ENCODE results near the gene CCR7. TPM values are rescaled to one million over a fixed set of nuclear protein-coding genes. Genes with fewer than 3 reads are reported as not detected.

Gene CCR7
- total RNA-seq, 4 donors from 2014 or later = 1.2 TPM; not detected in 3

DNA sequence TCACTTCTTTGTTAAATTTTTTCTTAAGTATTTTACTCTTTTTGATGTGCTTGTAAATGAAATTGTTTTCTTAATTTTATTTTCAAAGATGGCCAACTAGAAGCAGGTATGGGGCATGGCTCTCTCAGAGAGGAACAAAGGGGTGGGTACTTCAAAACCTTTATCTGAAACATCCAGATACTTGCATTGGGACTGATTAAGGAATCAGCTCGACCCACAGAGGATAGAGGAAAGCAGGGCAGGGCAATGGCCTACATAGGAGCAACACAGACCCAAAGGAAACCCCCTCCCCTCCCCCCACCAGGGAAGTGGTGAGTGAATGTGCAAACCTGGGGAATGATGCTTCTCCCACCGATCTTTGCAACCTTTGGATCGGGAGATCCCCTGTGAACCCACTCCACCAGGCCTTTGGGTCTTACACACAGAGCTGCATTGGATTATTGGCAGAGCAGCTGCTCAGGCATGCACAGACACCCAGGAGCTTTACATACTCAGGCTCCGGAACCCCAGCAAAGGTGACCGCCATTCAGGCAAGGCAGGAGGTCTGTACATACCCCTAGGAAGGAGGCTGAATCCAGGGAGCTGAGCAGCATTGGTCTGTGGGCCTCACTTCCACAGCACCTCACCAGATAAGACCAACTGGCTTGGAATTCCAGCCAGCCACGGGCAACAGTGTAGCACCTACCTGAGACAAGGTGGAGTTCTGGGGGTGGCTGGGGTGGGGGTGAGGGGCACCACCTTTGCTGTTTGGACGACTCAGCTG, 3.0 kb upstream of the CCR7 start:
- H3K27me3 ChIP-seq = no peaks in the 10 kb centered on the region
- peak in 1 of 2 donors; percentile 52 for DNase-seq (ENCODE audit: low spot score in 2 of 2)
- H3K4me3 ChIP-seq = no peak overlapping the region
- WGBS = 87% methylated on average over 7 of the region's 7 CpGs
- no peaks in the 10 kb centered on the region for H3K4me1 ChIP-seq
- no peak overlapping the region for H3K27ac ChIP-seq
- no peaks in the 10 kb centered on the region for H3K36me3 ChIP-seq
- no peaks in the 10 kb centered on the region for H3K9me3 ChIP-seq
- TF ChIP-seq POLR2A (IDR thresholded peaks at IDR 0.05) (no peak), POLR2AphosphoS5 (IDR thresholded peaks at IDR 0.05) (no peak), EP300 (IDR thresholded peaks at IDR 0.05) (no peak)
- TF ChIP-seq, protein P1, sequence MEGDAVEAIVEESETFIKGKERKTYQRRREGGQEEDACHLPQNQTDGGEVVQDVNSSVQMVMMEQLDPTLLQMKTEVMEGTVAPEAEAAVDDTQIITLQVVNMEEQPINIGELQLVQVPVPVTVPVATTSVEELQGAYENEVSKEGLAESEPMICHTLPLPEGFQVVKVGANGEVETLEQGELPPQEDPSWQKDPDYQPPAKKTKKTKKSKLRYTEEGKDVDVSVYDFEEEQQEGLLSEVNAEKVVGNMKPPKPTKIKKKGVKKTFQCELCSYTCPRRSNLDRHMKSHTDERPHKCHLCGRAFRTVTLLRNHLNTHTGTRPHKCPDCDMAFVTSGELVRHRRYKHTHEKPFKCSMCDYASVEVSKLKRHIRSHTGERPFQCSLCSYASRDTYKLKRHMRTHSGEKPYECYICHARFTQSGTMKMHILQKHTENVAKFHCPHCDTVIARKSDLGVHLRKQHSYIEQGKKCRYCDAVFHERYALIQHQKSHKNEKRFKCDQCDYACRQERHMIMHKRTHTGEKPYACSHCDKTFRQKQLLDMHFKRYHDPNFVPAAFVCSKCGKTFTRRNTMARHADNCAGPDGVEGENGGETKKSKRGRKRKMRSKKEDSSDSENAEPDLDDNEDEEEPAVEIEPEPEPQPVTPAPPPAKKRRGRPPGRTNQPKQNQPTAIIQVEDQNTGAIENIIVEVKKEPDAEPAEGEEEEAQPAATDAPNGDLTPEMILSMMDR (IDR thresholded peaks at IDR 0.05) = no peak

DNA sequence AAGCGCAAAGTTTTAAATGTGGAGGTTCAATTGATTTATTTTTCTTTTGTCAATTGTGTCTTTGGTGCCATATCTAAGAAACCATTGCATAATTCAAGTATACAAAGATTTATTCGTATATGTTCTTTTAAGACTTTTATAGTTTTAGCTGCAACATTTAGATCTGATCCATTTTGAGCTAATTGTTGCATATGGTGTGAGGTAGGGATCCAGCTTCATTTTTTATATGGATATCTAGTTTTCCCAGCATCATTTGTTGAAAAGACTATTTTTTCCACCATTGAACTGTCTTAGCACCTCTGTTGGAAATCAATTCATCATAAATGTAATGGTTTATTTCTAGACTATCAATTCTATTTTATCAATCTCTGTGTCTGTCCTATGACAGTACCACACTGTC, 2.1 kb upstream of the CCR7 start:
- DNase-seq (ENCODE audit: low spot score in 2 of 2) = no peak
- H3K27me3 ChIP-seq = no peaks in the 10 kb centered on the region
- no peaks in the 10 kb centered on the region for H3K4me1 ChIP-seq
- H3K27ac ChIP-seq = no peak overlapping the region
- H3K9me3 ChIP-seq = no peaks in the 10 kb centered on the region
- no peak for TF ChIP-seq POLR2A (IDR thresholded peaks at IDR 0.05)
- TF ChIP-seq, protein P1 (IDR thresholded peaks at IDR 0.05) = no peak
- no peak for TF ChIP-seq POLR2AphosphoS5 (IDR thresholded peaks at IDR 0.05)
- TF ChIP-seq EP300 (IDR thresholded peaks at IDR 0.05) = no peak
- H3K4me3 ChIP-seq = no peak overlapping the region
- H3K36me3 ChIP-seq = no peaks in the 10 kb centered on the region
- 95% methylated on average over 2 of the region's 2 CpGs for WGBS

DNA sequence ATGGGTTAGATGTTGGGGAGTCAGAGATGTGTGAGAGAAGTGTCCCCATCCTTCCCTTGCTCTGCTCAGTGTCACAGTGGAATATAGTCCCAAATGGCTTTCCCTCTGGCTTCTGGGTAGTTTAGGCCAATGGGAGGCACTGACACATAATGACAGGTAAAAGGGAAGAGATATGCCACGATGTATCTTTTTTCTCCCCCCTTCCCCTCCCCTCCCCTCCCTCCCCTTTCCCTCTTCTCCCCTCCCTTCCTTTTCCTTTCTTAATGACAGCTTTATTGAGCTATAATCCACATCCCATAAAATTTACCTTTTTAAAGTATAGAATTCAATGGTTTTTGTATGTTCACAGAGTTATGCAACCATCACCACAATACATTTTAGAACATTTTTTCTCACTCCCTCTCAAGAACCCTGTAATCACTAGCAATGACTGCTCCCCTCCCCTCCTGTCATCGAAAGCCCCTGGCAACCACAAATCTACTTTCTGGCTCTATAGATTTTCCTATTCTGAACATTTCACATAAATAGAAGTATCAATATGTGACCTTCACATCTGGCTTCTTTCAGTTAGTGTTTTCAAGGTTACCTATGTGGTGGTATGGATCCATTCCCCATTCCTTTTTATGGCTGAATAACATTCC, 617 bp upstream of the CCR7 start:
- Histone ChIP-seq H3K27me3 (no peaks in the 10 kb centered on the region), H3K4me1 (peaks cover 1% of the 10 kb centered on the region), H3K4me3 (no peak overlapping the region), H3K27ac (no peak overlapping the region), H3K36me3 (no peaks in the 10 kb centered on the region), H3K9me3 (no peaks in the 10 kb centered on the region)
- WGBS = 44% methylated on average over 2 of the region's 2 CpGs
- TF ChIP-seq POLR2A (IDR thresholded peaks at IDR 0.05) = no peak
- no peak for TF ChIP-seq POLR2AphosphoS5 (IDR thresholded peaks at IDR 0.05)
- no peak for DNase-seq (ENCODE audit: low spot score in 2 of 2)

DNA sequence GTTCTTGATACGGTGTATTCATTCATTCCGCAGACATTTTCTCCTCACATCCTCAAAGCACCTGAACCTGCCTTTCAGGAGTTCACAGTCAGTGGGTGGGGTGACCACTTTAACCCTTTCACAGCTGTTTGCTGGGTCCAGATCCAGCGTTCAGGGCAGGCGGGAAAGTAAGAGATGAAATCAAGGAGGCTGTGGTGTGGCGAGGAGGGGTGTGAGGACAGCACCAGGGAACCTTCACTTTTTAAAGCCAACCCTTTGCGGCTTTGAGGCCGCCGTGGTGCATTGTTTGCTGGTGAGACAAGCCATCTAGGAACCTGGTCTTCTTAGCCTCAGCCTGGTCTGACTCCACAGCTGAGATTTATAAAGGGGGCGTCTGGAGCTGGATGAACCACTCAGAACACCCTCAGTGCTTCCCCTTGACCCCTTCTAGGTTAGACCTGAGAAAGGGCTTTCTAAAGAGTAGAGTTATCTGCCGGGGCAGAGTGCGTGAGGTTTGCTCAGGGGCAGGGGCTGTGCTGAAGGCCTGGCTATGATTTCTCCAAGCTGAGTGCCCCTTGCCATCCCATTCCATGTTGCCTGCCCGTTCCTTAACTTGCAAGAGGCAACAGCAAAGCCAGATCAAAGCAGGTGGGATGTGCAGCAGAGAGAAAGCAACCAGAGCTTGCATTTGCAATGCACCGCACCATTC, 933 bp downstream of the CCR7 start:
- DNase-seq (ENCODE audit: low spot score in 2 of 2) = peak in 1 of 2 donors; percentile 42
- no peaks in the 10 kb centered on the region for H3K27me3 ChIP-seq
- no peak overlapping the region for H3K27ac ChIP-seq
- no peak for TF ChIP-seq POLR2A (IDR thresholded peaks at IDR 0.05)
- TF ChIP-seq, protein P1 (IDR thresholded peaks at IDR 0.05) = no peak
- TF ChIP-seq POLR2AphosphoS5 (IDR thresholded peaks at IDR 0.05) = no peak
- peaks cover 17% of the 10 kb centered on the region for H3K4me1 ChIP-seq
- WGBS = 85% methylated on average over 12 of the region's 13 CpGs
- no peak overlapping the region for H3K4me3 ChIP-seq
- H3K36me3 ChIP-seq = no peaks in the 10 kb centered on the region
- no peaks in the 10 kb centered on the region for H3K9me3 ChIP-seq

DNA sequence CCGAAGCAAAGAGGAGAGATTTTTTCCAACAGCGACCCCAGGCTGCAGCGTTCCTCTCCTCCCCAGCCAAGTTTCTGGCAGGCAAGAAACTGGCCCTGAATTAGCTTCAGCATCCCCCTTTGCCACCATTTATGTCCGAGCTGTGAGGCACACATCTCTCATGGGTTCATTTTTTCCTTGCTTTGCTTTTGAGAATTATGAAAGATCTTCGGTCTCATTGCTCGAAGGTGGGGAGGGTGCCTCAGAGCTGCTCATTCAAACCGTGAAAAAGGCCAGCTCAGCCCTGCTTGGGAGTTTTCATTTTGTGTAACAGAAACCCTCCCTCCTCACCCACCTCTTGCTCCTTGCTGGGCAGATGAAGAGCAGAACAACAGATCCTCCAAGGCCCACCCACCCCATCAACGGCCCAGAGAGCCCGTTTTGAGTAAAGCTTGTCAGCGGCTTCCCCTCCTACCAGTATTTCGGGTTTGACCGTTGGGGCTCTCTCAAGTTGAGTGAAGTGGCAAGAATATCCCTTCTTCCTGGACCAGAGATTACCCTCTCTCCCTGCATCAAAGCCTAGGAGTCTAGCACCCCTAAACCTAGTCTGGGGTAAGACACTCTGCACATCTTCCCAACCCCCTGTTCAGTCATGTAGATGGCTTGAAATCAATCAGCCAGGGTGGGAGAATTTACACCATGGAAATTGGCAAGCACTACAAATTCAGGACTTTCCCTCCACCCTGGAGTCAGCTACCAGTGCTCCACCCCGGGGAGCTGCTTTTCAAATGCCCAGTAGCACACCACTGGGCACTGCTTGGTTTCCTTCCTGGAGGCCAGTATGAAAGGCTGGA, 1.8 kb downstream of the CCR7 start:
- H3K27me3 ChIP-seq = no peaks in the 10 kb centered on the region
- WGBS = 78% methylated on average over 13 of the region's 13 CpGs
- peak; percentile 48 to 55 for DNase-seq (ENCODE audit: low spot score in 2 of 2)
- H3K4me1 ChIP-seq = peaks cover 26% of the 10 kb centered on the region
- H3K36me3 ChIP-seq = no peaks in the 10 kb centered on the region
- TF ChIP-seq, protein P1 (IDR thresholded peaks at IDR 0.05) = no peak
- TF ChIP-seq EP300 (IDR thresholded peaks at IDR 0.05) (no peak), POLR2AphosphoS5 (IDR thresholded peaks at IDR 0.05) (no peak), POLR2A (IDR thresholded peaks at IDR 0.05) (no peak)
- no peaks in the 10 kb centered on the region for H3K9me3 ChIP-seq
- H3K4me3 ChIP-seq = no peak overlapping the region
- no peak overlapping the region for H3K27ac ChIP-seq

All from suprapubic skin (tissue), 4 donors.